Hepatocyte (in vitro differentiated cells): ENCODE results near the gene ATF7. TPM values are rescaled to one million over a fixed set of nuclear protein-coding genes. Genes with fewer than 3 reads are reported as not detected.

Experiments
- DNase-seq: peaks from one replicate; pipeline ENCODE4 v3.0.0-alpha.2; 2016; ENCODE audit warnings: low spot score
- H2AFZ ChIP-seq: fragments of 200-600 bp; sonication (generic); 2 replicates; pipeline ENCODE4 v1.6.0; 2016; ENCODE audit warnings: antibody characterized with exemption, mild to moderate bottlenecking
- H3K27ac ChIP-seq: fragments of 200-600 bp; sonication (generic); 2 replicates; pipeline ENCODE4 v1.5.1; 2016; ENCODE audit warnings: mild to moderate bottlenecking
- H3K27me3 ChIP-seq: fragments of 200-600 bp; sonication (generic); 2 replicates; pipeline ENCODE4 v1.6.1; 2016
- H3K36me3 ChIP-seq: fragments of 200-600 bp; sonication (generic); replicated peaks from 2 replicates; pipeline ENCODE4 v1.5.1; 2016; ENCODE audit warnings: low read depth; ENCODE audit not compliant: insufficient read depth
- H3K4me1 ChIP-seq: fragments of 200-600 bp; sonication (generic); 2 replicates; pipeline ENCODE4 v1.5.1; 2016; ENCODE audit warnings: mild to moderate bottlenecking, moderate library complexity; ENCODE audit not compliant: insufficient read depth
- H3K4me2 ChIP-seq: fragments of 200-600 bp; sonication (generic); 2 replicates; pipeline ENCODE4 v1.6.0; 2016
- H3K4me3 ChIP-seq: fragments of 200-600 bp; sonication (generic); 2 replicates; pipeline ENCODE4 v1.5.1; 2016; ENCODE audit warnings: mild to moderate bottlenecking
- H3K79me2 ChIP-seq: fragments of 200-600 bp; sonication (generic); 2 replicates; pipeline ENCODE4 v1.6.0; 2017; ENCODE audit warnings: mild to moderate bottlenecking
- H3K9me2 ChIP-seq: fragments of 200-600 bp; sonication (generic); replicated peaks from 2 replicates; pipeline ENCODE4 v1.6.0; 2017; ENCODE audit warnings: mild to moderate bottlenecking; ENCODE audit not compliant: insufficient read depth
- H3K9me3 ChIP-seq: fragments of 200-600 bp; sonication (generic); 2 replicates; pipeline ENCODE4 v1.5.1; 2016; ENCODE audit warnings: low read depth, mild to moderate bottlenecking
- H4K20me1 ChIP-seq: fragments of 200-600 bp; sonication (generic); 2 replicates; pipeline ENCODE4 v1.6.0; 2016; ENCODE audit warnings: mild to moderate bottlenecking; ENCODE audit not compliant: insufficient read depth, poor library complexity, severe bottlenecking
- EZH2 ChIP-seq: fragments of 200-600 bp; sonication (generic); IDR thresholded peaks from 2 replicates; pipeline ENCODE4 v1.6.1; 2016; ENCODE audit warnings: antibody characterized with exemption, mild to moderate bottlenecking, borderline replicate concordance
- EZH2phosphoT487 ChIP-seq: fragments of 200-600 bp; sonication (generic); IDR thresholded peaks from one replicate; pipeline ENCODE4 v1.6.1; 2018; ENCODE audit warnings: antibody characterized with exemption, mild to moderate bottlenecking, low read depth, moderate library complexity; ENCODE audit not compliant: unreplicated experiment, severe bottlenecking
- WGBS: methylation state at CpG from one replicate; pipeline ENCODE4 v1.1.6; 2016; ENCODE audit warnings: low lambda C conversion rate; ENCODE audit errors: missing lambda C conversion rate; 5-methylcytosine and 5-hydroxymethylcytosine counted together
- polyA plus RNA-seq: library from polyadenylated mRNA; unstranded; fragments of >200 nt; fragmentation: Nextera tagmentation; extraction: Ambion mirVana; gene quantifications from 2 replicates; pipeline ENCODE4 v1.2.1, GENCODE V29; 2016
- total RNA-seq: library from RNA; depleted of rRNA; stranded (reverse); fragments of >200 nt; gene quantifications from 2 replicates; pipeline ENCODE4 v1.2.3, GENCODE V29; 2014
- TF ChIP-seq, protein P1 (sequence below): fragments of 200-600 bp; sonication (generic); IDR thresholded peaks from 2 replicates; pipeline ENCODE4 v1.5.1; 2016; ENCODE audit warnings: antibody characterized with exemption, mild to moderate bottlenecking; ENCODE audit not compliant: poor library complexity

ATF7 gene
- total and polyA plus RNA-seq, 2 experiments from 2014 or later = 17.8 to 19.2 TPM

DNA sequence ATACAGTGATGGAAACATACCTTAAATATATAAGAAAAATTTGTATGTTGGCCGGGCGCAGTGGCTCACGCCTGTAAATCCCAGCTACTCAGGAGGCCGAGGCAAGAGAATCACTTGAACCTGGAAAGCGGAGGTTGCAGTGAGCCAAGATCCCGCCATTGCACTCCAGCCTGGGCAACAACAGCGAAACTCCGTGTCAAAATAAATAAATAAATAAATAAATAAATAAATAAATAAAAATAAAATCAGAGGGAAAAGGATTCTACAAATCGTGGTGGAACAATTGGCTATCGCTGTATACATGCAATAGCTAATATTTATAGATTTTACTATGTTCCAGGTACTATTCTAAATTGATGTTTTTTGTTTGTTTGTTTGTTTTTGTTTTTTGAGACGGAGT is 1.7 kb upstream of the ATF7 start:
- TF ChIP-seq EZH2phosphoT487 = no peak
- TF ChIP-seq EZH2 = no peak
- Histone ChIP-seq H3K4me1 (peaks cover 18% of the 10 kb centered on the region), H3K79me2 (peaks cover 24% of the 10 kb centered on the region), H4K20me1 (peaks cover 3% of the 10 kb centered on the region), H3K4me2 (no peak overlapping the region), H2AFZ (no peak overlapping the region), H3K9me3 (no peaks in the 10 kb centered on the region), H3K9me2 (no peaks in the 10 kb centered on the region), H3K27ac (no peak overlapping the region), H3K27me3 (no peaks in the 10 kb centered on the region), H3K4me3 (no peak overlapping the region), H3K36me3 (no peaks in the 10 kb centered on the region)
- no peak for DNase-seq
- WGBS = 91% methylated on average over 11 of the region's 11 CpGs

DNA sequence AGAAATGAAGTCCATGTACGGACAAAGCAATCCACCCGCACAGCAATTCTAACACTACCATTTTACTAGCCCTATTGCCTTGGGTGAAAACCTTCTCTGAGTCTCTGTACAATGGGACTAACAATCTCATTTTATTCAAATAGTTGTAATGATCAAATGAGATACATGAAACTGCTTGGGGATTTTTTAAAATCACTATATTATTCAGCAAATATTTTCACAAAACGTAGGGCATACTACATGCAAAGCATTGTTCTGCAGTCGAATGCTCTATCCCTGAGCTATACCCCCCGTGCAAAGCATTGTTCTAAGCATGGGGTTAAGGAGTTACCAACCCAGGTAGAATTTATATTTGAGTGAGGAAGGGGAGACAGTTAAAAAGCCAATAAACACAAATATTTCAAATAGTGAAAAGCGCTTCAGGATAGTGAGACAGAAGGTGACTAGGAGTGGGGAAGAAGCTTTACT is 554 bp upstream of the ATF7 start:
- Histone ChIP-seq H3K27ac (no peak overlapping the region), H3K9me3 (no peaks in the 10 kb centered on the region), H3K4me3 (peak overlapping the region; percentile 39), H3K79me2 (peaks cover 36% of the 10 kb centered on the region), H3K27me3 (no peaks in the 10 kb centered on the region), H3K4me1 (peaks cover 21% of the 10 kb centered on the region), H3K4me2 (peak overlapping the region; percentile 76), H4K20me1 (peaks cover 3% of the 10 kb centered on the region), H3K9me2 (no peaks in the 10 kb centered on the region), H2AFZ (peak overlapping the region; percentile 35), H3K36me3 (no peaks in the 10 kb centered on the region)
- WGBS = 37% methylated on average over 6 of the region's 6 CpGs
- DNase-seq = no peak
- TF ChIP-seq, protein P1, sequence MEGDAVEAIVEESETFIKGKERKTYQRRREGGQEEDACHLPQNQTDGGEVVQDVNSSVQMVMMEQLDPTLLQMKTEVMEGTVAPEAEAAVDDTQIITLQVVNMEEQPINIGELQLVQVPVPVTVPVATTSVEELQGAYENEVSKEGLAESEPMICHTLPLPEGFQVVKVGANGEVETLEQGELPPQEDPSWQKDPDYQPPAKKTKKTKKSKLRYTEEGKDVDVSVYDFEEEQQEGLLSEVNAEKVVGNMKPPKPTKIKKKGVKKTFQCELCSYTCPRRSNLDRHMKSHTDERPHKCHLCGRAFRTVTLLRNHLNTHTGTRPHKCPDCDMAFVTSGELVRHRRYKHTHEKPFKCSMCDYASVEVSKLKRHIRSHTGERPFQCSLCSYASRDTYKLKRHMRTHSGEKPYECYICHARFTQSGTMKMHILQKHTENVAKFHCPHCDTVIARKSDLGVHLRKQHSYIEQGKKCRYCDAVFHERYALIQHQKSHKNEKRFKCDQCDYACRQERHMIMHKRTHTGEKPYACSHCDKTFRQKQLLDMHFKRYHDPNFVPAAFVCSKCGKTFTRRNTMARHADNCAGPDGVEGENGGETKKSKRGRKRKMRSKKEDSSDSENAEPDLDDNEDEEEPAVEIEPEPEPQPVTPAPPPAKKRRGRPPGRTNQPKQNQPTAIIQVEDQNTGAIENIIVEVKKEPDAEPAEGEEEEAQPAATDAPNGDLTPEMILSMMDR = no peak
- TF ChIP-seq EZH2 (no peak), EZH2phosphoT487 (no peak)

DNA sequence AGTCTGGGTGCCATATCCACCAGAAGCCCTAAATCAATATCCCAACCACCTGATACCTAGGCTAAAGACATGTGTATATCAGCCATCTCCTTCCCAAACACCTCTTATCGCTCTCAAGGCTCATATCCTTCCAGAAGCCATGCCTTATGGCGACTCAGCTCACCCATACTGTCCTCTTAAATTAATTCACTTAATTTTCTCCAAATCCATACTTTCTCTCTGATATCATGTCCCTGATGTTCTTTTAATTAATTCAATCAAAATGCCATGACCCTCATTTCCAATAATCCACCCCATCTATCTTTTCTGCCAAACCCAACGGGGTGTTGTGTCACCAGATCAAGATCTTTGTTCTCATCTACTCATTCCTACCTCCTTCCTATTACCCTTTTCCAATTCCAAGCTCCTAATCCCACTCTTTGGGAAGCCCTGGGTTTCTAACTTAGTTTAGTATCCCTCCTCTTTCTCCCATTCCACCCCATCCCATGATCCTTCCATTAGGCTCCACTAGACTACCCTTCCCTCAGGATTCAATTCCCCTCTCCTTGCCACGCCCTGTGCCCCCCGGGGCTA is 723 bp downstream of the ATF7 start:
- H3K27ac ChIP-seq = peak overlapping the region; percentile 65
- H3K4me2 ChIP-seq = peak overlapping the region; percentile 85
- H3K27me3 ChIP-seq = no peaks in the 10 kb centered on the region
- no peak overlapping the region for H2AFZ ChIP-seq
- no peaks in the 10 kb centered on the region for H3K9me2 ChIP-seq
- H3K36me3 ChIP-seq = no peaks in the 10 kb centered on the region
- H3K4me3 ChIP-seq = peak overlapping the region; percentile 43
- 25% methylated on average over 5 of the region's 5 CpGs for WGBS
- H3K9me3 ChIP-seq = no peaks in the 10 kb centered on the region
- peaks cover 21% of the 10 kb centered on the region for H3K4me1 ChIP-seq
- no peak for DNase-seq
- H4K20me1 ChIP-seq = peaks cover 3% of the 10 kb centered on the region
- no peak for TF ChIP-seq EZH2phosphoT487
- peaks cover 49% of the 10 kb centered on the region for H3K79me2 ChIP-seq

DNA sequence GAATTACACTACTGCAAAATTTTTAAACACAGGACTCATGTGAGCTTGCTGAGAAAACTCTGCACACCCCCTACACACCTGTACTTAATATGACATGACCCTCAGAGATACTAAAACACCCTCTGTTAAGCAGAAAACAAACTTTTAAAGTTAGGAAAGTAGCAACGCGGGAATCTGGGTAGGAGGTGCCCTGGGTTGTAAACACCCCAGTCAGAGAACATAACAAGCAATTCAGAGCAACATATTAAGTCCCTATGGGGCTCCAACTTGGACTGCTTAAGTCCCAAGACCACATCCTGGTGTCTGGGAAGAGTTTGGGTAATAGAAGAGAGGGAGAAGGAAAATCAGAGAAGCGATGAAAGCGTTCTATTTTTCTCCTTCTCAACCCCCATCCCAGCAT is 1.2 kb downstream of the ATF7 start:
- peaks cover 21% of the 10 kb centered on the region for H3K4me1 ChIP-seq
- no peak overlapping the region for H2AFZ ChIP-seq
- H3K27me3 ChIP-seq = no peaks in the 10 kb centered on the region
- TF ChIP-seq, protein P1 = no peak
- no peak for TF ChIP-seq EZH2phosphoT487
- TF ChIP-seq EZH2 = no peak
- WGBS = 76% methylated on average over 4 of the region's 4 CpGs
- H3K4me2 ChIP-seq = peak overlapping the region; percentile 85
- no peak for DNase-seq
- peaks cover 52% of the 10 kb centered on the region for H3K79me2 ChIP-seq
- H3K9me2 ChIP-seq = no peaks in the 10 kb centered on the region
- peaks cover 3% of the 10 kb centered on the region for H4K20me1 ChIP-seq
- no peaks in the 10 kb centered on the region for H3K9me3 ChIP-seq
- H3K4me3 ChIP-seq = peak overlapping the region; percentile 43
- no peaks in the 10 kb centered on the region for H3K36me3 ChIP-seq
- H3K27ac ChIP-seq = peak overlapping the region; percentile 65
